WTC11 (cell line): ENCODE measurements around the gene JAKMIP1. TPM values are rescaled to one million over a fixed set of nuclear protein-coding genes. Genes with fewer than 3 reads are reported as not detected.

Experiments used
- ATAC-seq: fragments of 200-7000 bp; cut with Tn5 transposase; 2 replicates; pipeline ENCODE4 v1.10.0; 2021; ENCODE audit warnings: mild to moderate bottlenecking, moderate library complexity
- CTCF ChIA-PET: fragments of 300-600 bp; sonication (Branson Sonifier 250); formaldehyde crosslinking; loops from one replicate; lab custom pipeline; 2021; ENCODE audit warnings: antibody characterized with exemption; lab: Charles Lee
- POLR2A ChIA-PET: fragments of 350-600 bp; sonication (Branson Sonifier 250); formaldehyde crosslinking; loops from one replicate; lab custom pipeline; 2021; ENCODE audit warnings: antibody characterized with exemption; lab: Charles Lee
- DNase-seq: peaks from one replicate; pipeline ENCODE4 v3.0.0; 2021; ENCODE audit warnings: low spot score
- H3K27ac Mint-ChIP-seq: 2 replicates; pipeline ENCODE4 v1.8.0; 2021; ENCODE audit warnings: mixed read lengths
- H3K27me3 Mint-ChIP-seq: 2 replicates; pipeline ENCODE4 v1.8.0; 2021; ENCODE audit warnings: low read depth, mild to moderate bottlenecking, moderate library complexity, mixed read lengths
- H3K36me3 Mint-ChIP-seq: 2 replicates; pipeline ENCODE4 v1.8.0; 2021; ENCODE audit warnings: mixed read lengths
- H3K4me1 Mint-ChIP-seq: 2 replicates; pipeline ENCODE4 v1.8.0; 2022; ENCODE audit warnings: mixed read lengths
- H3K4me3 Mint-ChIP-seq: 2 replicates; pipeline ENCODE4 v1.8.0; 2021; ENCODE audit warnings: mild to moderate bottlenecking, moderate library complexity, mixed read lengths
- H3K9me3 Mint-ChIP-seq: 2 replicates; pipeline ENCODE4 v1.8.0; 2021; ENCODE audit warnings: mixed read lengths
- ATF6 ChIP-seq: sonication (generic); formaldehyde crosslinking; IDR thresholded peaks from 2 replicates; pipeline ENCODE4 v1.8.1; 2023; ENCODE audit warnings: mild to moderate bottlenecking, missing genetic modification reagents
- CREB1 ChIP-seq: sonication (generic); formaldehyde crosslinking; IDR thresholded peaks from 2 replicates; pipeline ENCODE4 v1.8.0; 2023; ENCODE audit warnings: mild to moderate bottlenecking, missing genetic modification reagents
- ETV6 ChIP-seq: sonication (generic); formaldehyde crosslinking; IDR thresholded peaks from 2 replicates; pipeline ENCODE4 v1.8.1; 2022; ENCODE audit warnings: mild to moderate bottlenecking, missing genetic modification reagents
- FOXJ3 ChIP-seq: sonication (generic); formaldehyde crosslinking; IDR thresholded peaks from 2 replicates; pipeline ENCODE4 v1.9.0; 2021; ENCODE audit warnings: missing genetic modification reagents, mild to moderate bottlenecking, borderline replicate concordance
- FOXP1 ChIP-seq: sonication (generic); formaldehyde crosslinking; IDR thresholded peaks from 2 replicates; pipeline ENCODE4 v1.8.0; 2022; ENCODE audit warnings: missing genetic modification reagents, mild to moderate bottlenecking, moderate library complexity, borderline replicate concordance
- GTF2I ChIP-seq: fragments of 250-450 bp; sonication (Bioruptor Pico); conservative IDR thresholded peaks from 2 replicates; pipeline ENCODE4 v1.4.0; 2021; ENCODE audit warnings: mild to moderate bottlenecking
- HMGA2 ChIP-seq: fragments of 250-450 bp; sonication (Bioruptor Pico); IDR thresholded peaks from 2 replicates; pipeline ENCODE4 v1.4.0; 2021; ENCODE audit warnings: mild to moderate bottlenecking, moderate library complexity
- IRF2 ChIP-seq: sonication (generic); formaldehyde crosslinking; IDR thresholded peaks from 2 replicates; pipeline ENCODE4 v1.8.0; 2022; ENCODE audit warnings: low read depth, missing genetic modification reagents, borderline replicate concordance
- MAX ChIP-seq: sonication (generic); formaldehyde crosslinking; IDR thresholded peaks from 2 replicates; pipeline ENCODE4 v1.8.0; 2022; ENCODE audit warnings: mild to moderate bottlenecking, missing genetic modification reagents
- MLX ChIP-seq: sonication (generic); formaldehyde crosslinking; IDR thresholded peaks from 2 replicates; pipeline ENCODE4 v1.8.1; 2023; ENCODE audit warnings: mild to moderate bottlenecking, missing genetic modification reagents, moderate library complexity
- NR3C1 ChIP-seq: sonication (generic); formaldehyde crosslinking; conservative IDR thresholded peaks from 2 replicates; pipeline ENCODE4 v1.8.1; 2023; ENCODE audit warnings: low read depth, mild to moderate bottlenecking, missing genetic modification reagents
- TEAD1 ChIP-seq: sonication (generic); formaldehyde crosslinking; IDR thresholded peaks from 2 replicates; pipeline ENCODE4 v1.8.0; 2022; ENCODE audit warnings: mild to moderate bottlenecking, missing genetic modification reagents
- ZNF219 ChIP-seq: sonication (generic); formaldehyde crosslinking; IDR thresholded peaks from 2 replicates; pipeline ENCODE4 v1.8.0; 2023; ENCODE audit warnings: missing genetic modification reagents, mild to moderate bottlenecking, borderline replicate concordance
- ZNF396 ChIP-seq: fragments of 250-450 bp; sonication (Bioruptor Pico); IDR thresholded peaks from 2 replicates; pipeline ENCODE4 v1.8.0; 2021; ENCODE audit warnings: mild to moderate bottlenecking, moderate library complexity, borderline replicate concordance
- ZNF512 ChIP-seq: sonication (generic); formaldehyde crosslinking; IDR thresholded peaks from 2 replicates; pipeline ENCODE4 v1.8.1; 2022; ENCODE audit warnings: missing genetic modification reagents, borderline replicate concordance
- total RNA-seq: library from RNA; stranded (reverse); gene quantifications from 3 replicates; pipeline ENCODE4 v1.2.3, GENCODE V29; 2021
- TF ChIP-seq, protein P1 (sequence below): sonication (generic); formaldehyde crosslinking; IDR thresholded peaks from 2 replicates; pipeline ENCODE4 v1.8.0; 2023; ENCODE audit warnings: mild to moderate bottlenecking, missing genetic modification reagents

Gene JAKMIP1
- total RNA-seq, 1 experiment from 2014 or later: 4.0 TPM

DNA sequence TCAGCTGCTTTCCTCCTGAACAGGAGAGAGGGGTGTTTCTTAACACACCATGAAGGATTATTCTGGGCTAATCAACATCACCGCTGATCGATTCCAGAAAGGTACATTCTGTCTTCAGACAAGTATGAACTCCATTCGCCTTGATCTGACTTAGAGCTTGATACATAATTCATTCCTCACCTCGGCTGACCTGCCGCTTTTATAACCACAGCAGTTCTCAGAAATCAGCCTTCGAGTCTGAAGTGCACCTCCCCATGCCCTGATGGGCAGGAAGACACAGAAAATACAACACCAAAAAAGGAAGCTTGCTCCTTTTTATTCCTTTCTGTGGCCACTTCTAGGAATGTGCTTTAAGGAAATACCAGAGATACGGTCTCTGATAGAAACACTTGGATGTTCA lies 85.7 kb downstream of the JAKMIP1 start (continued):
- TF ChIP-seq ZNF512 (CRISPR knock-in tag): no peak
- no peak for TF ChIP-seq GTF2I (CRISPR knock-in tag)
- no peak for TF ChIP-seq CREB1 (CRISPR knock-in tag)

- Mint-ChIP-seq H3K27me3 (peaks cover 6% of the 10 kb centered on the region; the same call in 1 of the 2 replicates), H3K9me3 (no peaks in the 10 kb centered on the region), H3K27ac (no peak overlapping the region), H3K4me1 (peaks cover 44% of the 10 kb centered on the region), H3K36me3 (no peaks in the 10 kb centered on the region), H3K4me3 (no peak overlapping the region)
- no peak for DNase-seq
- ATAC-seq: no peak
- ChIA-PET CTCF (no interaction called here), POLR2A (no interaction called here)
- TF ChIP-seq ATF6 (CRISPR knock-in tag) (no peak), ZNF219 (CRISPR knock-in tag) (no peak)
Measured at GRCh38 chr4:6114181-6114580, 86.2 kb downstream of the JAKMIP1 start.

GRCh38 chr4:6113641-6114040 lies 86.7 kb downstream of the JAKMIP1 start:
- CTCF ChIA-PET: no interaction called here
- no peak for ATAC-seq
- no peak overlapping the region for H3K27ac Mint-ChIP-seq
- peaks cover 41% of the 10 kb centered on the region for H3K4me1 Mint-ChIP-seq
- no peaks in the 10 kb centered on the region for H3K36me3 Mint-ChIP-seq
- POLR2A ChIA-PET: no interaction called here
- H3K4me3 Mint-ChIP-seq: no peak overlapping the region
- H3K27me3 Mint-ChIP-seq: peaks cover 6% of the 10 kb centered on the region; the same call in 1 of the 2 replicates
- H3K9me3 Mint-ChIP-seq: no peaks in the 10 kb centered on the region
- TF ChIP-seq ETV6 (no peak), TEAD1 (CRISPR knock-in tag) (no peak), IRF2 (no peak), ZNF396 (no peak), MLX (CRISPR knock-in tag) (no peak), NR3C1 (CRISPR knock-in tag) (no peak), MAX (CRISPR knock-in tag) (no peak), FOXP1 (no peak), ZNF219 (CRISPR knock-in tag) (no peak), CREB1 (CRISPR knock-in tag) (no peak), HMGA2 (CRISPR knock-in tag) (no peak), FOXJ3 (CRISPR knock-in tag) (no peak)
- TF ChIP-seq, protein P1, sequence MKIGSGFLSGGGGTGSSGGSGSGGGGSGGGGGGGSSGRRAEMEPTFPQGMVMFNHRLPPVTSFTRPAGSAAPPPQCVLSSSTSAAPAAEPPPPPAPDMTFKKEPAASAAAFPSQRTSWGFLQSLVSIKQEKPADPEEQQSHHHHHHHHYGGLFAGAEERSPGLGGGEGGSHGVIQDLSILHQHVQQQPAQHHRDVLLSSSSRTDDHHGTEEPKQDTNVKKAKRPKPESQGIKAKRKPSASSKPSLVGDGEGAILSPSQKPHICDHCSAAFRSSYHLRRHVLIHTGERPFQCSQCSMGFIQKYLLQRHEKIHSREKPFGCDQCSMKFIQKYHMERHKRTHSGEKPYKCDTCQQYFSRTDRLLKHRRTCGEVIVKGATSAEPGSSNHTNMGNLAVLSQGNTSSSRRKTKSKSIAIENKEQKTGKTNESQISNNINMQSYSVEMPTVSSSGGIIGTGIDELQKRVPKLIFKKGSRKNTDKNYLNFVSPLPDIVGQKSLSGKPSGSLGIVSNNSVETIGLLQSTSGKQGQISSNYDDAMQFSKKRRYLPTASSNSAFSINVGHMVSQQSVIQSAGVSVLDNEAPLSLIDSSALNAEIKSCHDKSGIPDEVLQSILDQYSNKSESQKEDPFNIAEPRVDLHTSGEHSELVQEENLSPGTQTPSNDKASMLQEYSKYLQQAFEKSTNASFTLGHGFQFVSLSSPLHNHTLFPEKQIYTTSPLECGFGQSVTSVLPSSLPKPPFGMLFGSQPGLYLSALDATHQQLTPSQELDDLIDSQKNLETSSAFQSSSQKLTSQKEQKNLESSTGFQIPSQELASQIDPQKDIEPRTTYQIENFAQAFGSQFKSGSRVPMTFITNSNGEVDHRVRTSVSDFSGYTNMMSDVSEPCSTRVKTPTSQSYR (CRISPR knock-in tag): no peak
- TF ChIP-seq, all 79 proteins: peak for 0
- no peak for DNase-seq
